MM.1S (cell line): ENCODE data around the gene ABCC4.
"Not testable (repeated sequence)": the region's sequence is repeated elsewhere in the genome, so short reads cannot be mapped to it uniquely, and the experiment has no call there.

ENCODE experiments used
- DNase-seq: peaks from one replicate; pipeline ENCODE4 v3.0.0-alpha.2; 2015
- H2AFZ ChIP-seq: fragments of 300-600 bp; sonication (generic); 2 replicates; pipeline ENCODE4 v1.6.0; 2016; ENCODE audit warnings: antibody characterized with exemption, low read length
- H3F3A ChIP-seq: fragments of 300-600 bp; sonication (generic); 2 replicates; pipeline ENCODE4 v1.6.1; 2016; ENCODE audit warnings: mild to moderate bottlenecking, antibody characterized with exemption, low read length, moderate library complexity, mixed read lengths; ENCODE audit not compliant: insufficient read depth
- H3K27ac ChIP-seq: fragments of 300-600 bp; sonication (generic); 2 replicates; pipeline ENCODE4 v1.5.1; 2016; ENCODE audit warnings: mild to moderate bottlenecking, low read length
- H3K27me3 ChIP-seq: fragments of 300-600 bp; sonication (generic); replicated peaks from 2 replicates; pipeline ENCODE4 v1.6.0; 2016; ENCODE audit warnings: low read length; ENCODE audit not compliant: insufficient read depth
- H3K36me3 ChIP-seq: fragments of 300-600 bp; sonication (generic); replicated peaks from 2 replicates; pipeline ENCODE4 v1.6.1; 2016; ENCODE audit warnings: mild to moderate bottlenecking, low read length, mixed read lengths; ENCODE audit not compliant: insufficient read depth
- H3K4me1 ChIP-seq: fragments of 300-600 bp; sonication (generic); 2 replicates; pipeline ENCODE4 v1.6.1; 2016; ENCODE audit warnings: low read length, mixed read lengths
- H3K4me2 ChIP-seq: fragments of 300-600 bp; sonication (generic); 2 replicates; pipeline ENCODE4 v1.6.0; 2016; ENCODE audit warnings: low read depth, low read length
- H3K4me3 ChIP-seq: fragments of 300-600 bp; sonication (generic); 2 replicates; pipeline ENCODE4 v1.5.1; 2016; ENCODE audit warnings: low read length, mixed read lengths
- H3K79me2 ChIP-seq: fragments of 300-600 bp; sonication (generic); 2 replicates; pipeline ENCODE4 v1.6.1; 2016; ENCODE audit warnings: mixed run types, low read length, mixed read lengths
- H3K9ac ChIP-seq: fragments of 300-600 bp; sonication (generic); 2 replicates; pipeline ENCODE4 v1.6.1; 2016; ENCODE audit warnings: low read length, mixed read lengths
- H3K9me2 ChIP-seq: fragments of 300-600 bp; sonication (generic); replicated peaks from 2 replicates; pipeline ENCODE4 v1.6.1; 2016; ENCODE audit warnings: mild to moderate bottlenecking, low read length, mixed read lengths; ENCODE audit not compliant: insufficient read depth
- H3K9me3 ChIP-seq: fragments of 300-600 bp; sonication (generic); replicated peaks from 2 replicates; pipeline ENCODE4 v1.6.1; 2016; ENCODE audit warnings: mild to moderate bottlenecking, low read length, mixed read lengths; ENCODE audit not compliant: insufficient read depth
- H4K20me1 ChIP-seq: fragments of 300-600 bp; sonication (generic); 2 replicates; pipeline ENCODE4 v1.6.1; 2016; ENCODE audit warnings: mild to moderate bottlenecking, low read length, moderate library complexity, mixed read lengths; ENCODE audit not compliant: insufficient read depth
- EZH2 ChIP-seq: fragments of 300-600 bp; sonication (generic); optimal IDR thresholded peaks from 2 replicates; pipeline ENCODE3; 2017; ENCODE audit warnings: low read depth, mild to moderate bottlenecking, antibody characterized with exemption, low read length, mixed read lengths
- EZH2phosphoT487 ChIP-seq: fragments of 300-600 bp; sonication (generic); IDR thresholded peaks from 2 replicates; pipeline ENCODE4 v1.6.1; 2018; ENCODE audit warnings: antibody characterized with exemption, low read length
- TF ChIP-seq, protein P1 (sequence below): fragments of 300-600 bp; sonication (generic); IDR thresholded peaks from 2 replicates; pipeline ENCODE4 v1.5.1; 2016; ENCODE audit warnings: antibody characterized with exemption, low read length, mixed read lengths

Gene ABCC4

DNA sequence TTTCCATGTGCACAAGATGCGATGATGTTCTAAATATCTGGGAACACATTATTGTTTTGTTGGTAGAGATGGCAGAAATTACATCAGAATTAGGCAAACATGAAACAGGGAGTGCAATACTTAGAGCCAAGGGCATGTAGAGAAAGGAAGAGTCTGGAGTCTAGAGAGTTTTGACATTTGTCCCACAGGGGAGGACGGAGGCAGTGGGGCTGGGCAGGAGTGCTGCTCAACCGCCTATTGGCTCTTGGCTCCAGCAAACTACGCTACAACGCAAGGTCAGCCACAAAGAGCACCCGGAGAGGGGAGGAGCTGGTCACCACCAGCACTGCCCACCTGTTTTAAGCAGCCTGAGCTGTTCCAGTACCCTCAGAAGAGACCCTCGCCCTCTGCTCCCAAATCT is 108.3 kb downstream of the ABCC4 start:
- H3K27ac ChIP-seq: no peak overlapping the region

DNA sequence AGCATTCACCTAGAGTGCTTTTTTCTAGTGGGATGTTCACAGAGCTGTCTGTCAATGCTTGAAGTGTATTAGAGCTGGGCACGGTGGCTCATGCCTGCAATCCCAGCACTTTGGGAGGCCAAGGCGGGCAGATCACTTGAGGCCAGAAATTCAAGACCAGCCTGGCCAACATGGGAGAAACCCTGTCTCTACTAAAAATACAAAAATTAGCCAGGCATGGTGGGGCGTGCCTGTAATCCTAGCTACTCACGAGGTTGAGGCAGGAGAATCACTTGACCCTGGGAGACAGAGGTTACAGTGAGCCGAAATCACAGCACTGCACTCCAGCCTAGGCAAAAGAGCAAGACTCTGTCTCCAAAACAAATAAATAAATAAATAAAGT is 108.7 kb downstream of the ABCC4 start:
- H3K27ac ChIP-seq, H3K27me3 ChIP-seq, H3K9me3 ChIP-seq, H3K9me2 ChIP-seq, DNase-seq, H4K20me1 ChIP-seq, H3K9ac ChIP-seq, H3F3A ChIP-seq, H2AFZ ChIP-seq, H3K4me1 ChIP-seq, H3K36me3 ChIP-seq, H3K4me3 ChIP-seq, H3K4me2 ChIP-seq, H3K79me2 ChIP-seq: not testable (repeated sequence)

More for the DNA sequence above, 108.3 kb downstream of the ABCC4 start:
- TF ChIP-seq, protein P1, sequence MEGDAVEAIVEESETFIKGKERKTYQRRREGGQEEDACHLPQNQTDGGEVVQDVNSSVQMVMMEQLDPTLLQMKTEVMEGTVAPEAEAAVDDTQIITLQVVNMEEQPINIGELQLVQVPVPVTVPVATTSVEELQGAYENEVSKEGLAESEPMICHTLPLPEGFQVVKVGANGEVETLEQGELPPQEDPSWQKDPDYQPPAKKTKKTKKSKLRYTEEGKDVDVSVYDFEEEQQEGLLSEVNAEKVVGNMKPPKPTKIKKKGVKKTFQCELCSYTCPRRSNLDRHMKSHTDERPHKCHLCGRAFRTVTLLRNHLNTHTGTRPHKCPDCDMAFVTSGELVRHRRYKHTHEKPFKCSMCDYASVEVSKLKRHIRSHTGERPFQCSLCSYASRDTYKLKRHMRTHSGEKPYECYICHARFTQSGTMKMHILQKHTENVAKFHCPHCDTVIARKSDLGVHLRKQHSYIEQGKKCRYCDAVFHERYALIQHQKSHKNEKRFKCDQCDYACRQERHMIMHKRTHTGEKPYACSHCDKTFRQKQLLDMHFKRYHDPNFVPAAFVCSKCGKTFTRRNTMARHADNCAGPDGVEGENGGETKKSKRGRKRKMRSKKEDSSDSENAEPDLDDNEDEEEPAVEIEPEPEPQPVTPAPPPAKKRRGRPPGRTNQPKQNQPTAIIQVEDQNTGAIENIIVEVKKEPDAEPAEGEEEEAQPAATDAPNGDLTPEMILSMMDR: no peak
- no peak for TF ChIP-seq EZH2
- no peak for TF ChIP-seq EZH2phosphoT487
- H3K27me3 ChIP-seq: no peaks in the 10 kb centered on the region
- no peaks in the 10 kb centered on the region for H3K36me3 ChIP-seq
- H3K4me3 ChIP-seq: no peak overlapping the region
- no peaks in the 10 kb centered on the region for H3K4me1 ChIP-seq
- H3K9me2 ChIP-seq: no peaks in the 10 kb centered on the region
- no peaks in the 10 kb centered on the region for H3K79me2 ChIP-seq
- no peaks in the 10 kb centered on the region for H3F3A ChIP-seq
- no peak overlapping the region for H3K9ac ChIP-seq
- no peak overlapping the region for H3K4me2 ChIP-seq
- no peak overlapping the region for H2AFZ ChIP-seq
- DNase-seq: no peak
- no peaks in the 10 kb centered on the region for H4K20me1 ChIP-seq
- no peaks in the 10 kb centered on the region for H3K9me3 ChIP-seq

DNA sequence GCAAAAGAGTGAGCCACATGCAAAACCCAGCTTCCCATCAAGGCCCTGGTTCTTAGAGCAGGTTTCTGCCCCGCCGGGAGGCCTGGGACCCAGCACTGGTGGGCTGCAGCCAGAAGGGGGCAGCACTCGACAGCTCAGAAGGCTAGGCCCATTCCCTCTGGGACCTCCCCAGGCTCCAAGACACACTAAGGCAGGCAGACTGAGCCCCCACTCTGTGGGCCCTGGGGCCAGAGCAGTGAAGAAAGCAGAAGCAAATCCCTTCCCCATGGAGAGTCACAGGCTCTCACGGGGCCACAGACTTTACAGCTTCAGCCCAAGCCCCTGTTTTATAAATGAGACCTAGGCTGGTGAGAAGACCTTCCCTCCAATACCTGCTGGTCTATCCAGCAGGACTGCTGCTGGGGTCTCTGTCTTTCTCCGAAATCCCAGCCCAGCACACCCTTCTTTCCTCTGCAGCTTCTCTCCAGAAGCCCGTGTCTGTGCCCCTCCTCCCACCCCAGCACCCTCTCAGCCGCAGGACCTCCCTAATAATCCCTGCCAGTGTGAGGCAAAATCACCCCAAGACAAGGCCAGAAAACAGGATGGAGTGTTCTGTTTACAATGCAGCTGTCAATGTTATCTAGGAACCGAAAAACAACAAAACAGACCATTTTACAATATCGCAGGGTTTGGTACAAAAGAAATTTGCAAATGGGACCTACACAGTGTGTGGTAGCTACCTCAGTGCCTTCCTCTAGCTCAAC is 109.3 kb downstream of the ABCC4 start:
- H3K4me3 ChIP-seq: no peak overlapping the region
- H3K27me3 ChIP-seq: no peaks in the 10 kb centered on the region
- DNase-seq: peak; percentile 64
- H3K79me2 ChIP-seq: no peaks in the 10 kb centered on the region
- TF ChIP-seq EZH2phosphoT487: no peak
- TF ChIP-seq EZH2: no peak
- TF ChIP-seq, protein P1: peak; percentile 92
- no peak overlapping the region for H3K9ac ChIP-seq
- no peaks in the 10 kb centered on the region for H3K9me2 ChIP-seq
- H2AFZ ChIP-seq: no peak overlapping the region
- H3K9me3 ChIP-seq: no peaks in the 10 kb centered on the region
- H3K4me1 ChIP-seq: no peaks in the 10 kb centered on the region
- H3F3A ChIP-seq: no peaks in the 10 kb centered on the region
- no peak overlapping the region for H3K27ac ChIP-seq
- H3K36me3 ChIP-seq: no peaks in the 10 kb centered on the region
- H3K4me2 ChIP-seq: no peak overlapping the region
- no peaks in the 10 kb centered on the region for H4K20me1 ChIP-seq

DNA sequence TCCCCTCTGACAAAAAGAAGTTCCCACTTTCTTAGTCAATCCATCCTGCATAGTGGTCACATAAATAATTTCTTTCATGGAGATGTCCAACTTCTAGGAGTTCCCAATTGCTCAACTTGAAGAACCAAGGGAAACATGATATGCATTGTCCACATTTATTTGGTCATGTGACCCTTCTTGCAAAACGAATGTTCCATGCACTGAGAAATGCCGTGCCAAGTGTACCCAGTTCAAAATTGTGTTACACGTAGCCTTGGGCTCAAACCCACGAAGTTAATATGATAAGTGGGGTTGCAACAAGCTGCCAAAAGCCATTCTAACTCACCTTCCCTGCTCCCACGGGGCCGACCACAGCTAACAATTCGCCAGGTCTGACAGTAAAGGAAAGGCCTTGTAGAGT is 113.1 kb downstream of the ABCC4 start:
- Histone ChIP-seq H3K9me3 (no peaks in the 10 kb centered on the region), H2AFZ (no peak overlapping the region), H3K36me3 (no peaks in the 10 kb centered on the region), H3K79me2 (no peaks in the 10 kb centered on the region), H3F3A (no peaks in the 10 kb centered on the region), H3K9ac (no peak overlapping the region), H3K4me2 (no peak overlapping the region), H3K27me3 (no peaks in the 10 kb centered on the region), H3K4me1 (no peaks in the 10 kb centered on the region), H3K9me2 (no peaks in the 10 kb centered on the region), H3K27ac (no peak overlapping the region), H4K20me1 (no peaks in the 10 kb centered on the region), H3K4me3 (no peak overlapping the region)
- no peak for DNase-seq
- no peak for TF ChIP-seq EZH2
- TF ChIP-seq, protein P1: no peak
- TF ChIP-seq EZH2phosphoT487: no peak
